Smooth muscle cell (in vitro differentiated cells): ENCODE data around the gene CD300LD. TPM values are rescaled to one million over a fixed set of nuclear protein-coding genes. Genes with fewer than 3 reads are reported as not detected.

ENCODE experiments used
- DNase-seq: peaks from one replicate; lab custom pipeline; 2025; ENCODE audit not compliant: unreplicated experiment; lab: John Stamatoyannopoulos, UW
- H2AFZ ChIP-seq: fragments of 200-600 bp; sonication (generic); 2 replicates; pipeline ENCODE4 v1.6.0; 2016; ENCODE audit warnings: antibody characterized with exemption, low read depth, mild to moderate bottlenecking
- H3F3A ChIP-seq: fragments of 200-600 bp; sonication (generic); 2 replicates; pipeline ENCODE4 v1.6.0; 2017; ENCODE audit warnings: antibody characterized with exemption, low read depth
- H3K27ac ChIP-seq: fragments of 200-600 bp; sonication (generic); 2 replicates; pipeline ENCODE4 v1.5.1; 2016; ENCODE audit warnings: low read depth, mild to moderate bottlenecking
- H3K27me3 ChIP-seq: fragments of 200-600 bp; sonication (generic); 2 replicates; pipeline ENCODE4 v1.6.1; 2016; ENCODE audit warnings: low read depth, mild to moderate bottlenecking
- H3K36me3 ChIP-seq: fragments of 200-600 bp; sonication (generic); 2 replicates; pipeline ENCODE4 v1.5.1; 2016; ENCODE audit warnings: low read depth
- H3K4me1 ChIP-seq: fragments of 200-600 bp; sonication (generic); 2 replicates; pipeline ENCODE4 v1.5.1; 2016; ENCODE audit warnings: low read depth
- H3K4me2 ChIP-seq: fragments of 200-600 bp; sonication (generic); 2 replicates; pipeline ENCODE4 v1.6.0; 2016; ENCODE audit warnings: mild to moderate bottlenecking
- H3K4me3 ChIP-seq: fragments of 200-600 bp; sonication (generic); 2 replicates; pipeline ENCODE4 v1.5.1; 2016; ENCODE audit warnings: mild to moderate bottlenecking
- H3K79me2 ChIP-seq: fragments of 200-600 bp; sonication (generic); 2 replicates; pipeline ENCODE4 v1.6.0; 2016; ENCODE audit warnings: low read depth, mild to moderate bottlenecking
- H3K9ac ChIP-seq: fragments of 200-600 bp; sonication (generic); 2 replicates; pipeline ENCODE4 v1.6.0; 2016; ENCODE audit warnings: low read depth
- H3K9me3 ChIP-seq: fragments of 200-600 bp; sonication (generic); replicated peaks from 2 replicates; pipeline ENCODE4 v1.5.1; 2016; ENCODE audit warnings: low read depth
- H4K20me1 ChIP-seq: fragments of 200-600 bp; sonication (generic); 2 replicates; pipeline ENCODE4 v1.6.0; 2016; ENCODE audit warnings: low read depth
- WGBS: methylation state at CpG from one replicate; pipeline ENCODE4 v1.1.7; 2016; ENCODE audit warnings: low lambda C conversion rate; 5-methylcytosine and 5-hydroxymethylcytosine counted together
- polyA plus RNA-seq: library from polyadenylated mRNA; unstranded; fragments of >200 nt; fragmentation: Nextera tagmentation; extraction: Ambion mirVana; gene quantifications from 2 replicates; pipeline ENCODE4 v1.2.1, GENCODE V29; 2016
- total RNA-seq: library from RNA; depleted of rRNA; stranded (reverse); fragments of >200 nt; gene quantifications from 2 replicates; pipeline ENCODE4 v1.2.3, GENCODE V29; 2014
- TF ChIP-seq, protein P1 (sequence below): fragments of 200-600 bp; sonication (generic); IDR thresholded peaks from 2 replicates; pipeline ENCODE4 v1.5.1; 2017; ENCODE audit warnings: borderline replicate concordance, mild to moderate bottlenecking, antibody characterized with exemption; ENCODE audit not compliant: insufficient read depth, poor library complexity, severe bottlenecking

CD300LD gene
- total and polyA plus RNA-seq, 2 experiments from 2014 or later: not detected

DNA sequence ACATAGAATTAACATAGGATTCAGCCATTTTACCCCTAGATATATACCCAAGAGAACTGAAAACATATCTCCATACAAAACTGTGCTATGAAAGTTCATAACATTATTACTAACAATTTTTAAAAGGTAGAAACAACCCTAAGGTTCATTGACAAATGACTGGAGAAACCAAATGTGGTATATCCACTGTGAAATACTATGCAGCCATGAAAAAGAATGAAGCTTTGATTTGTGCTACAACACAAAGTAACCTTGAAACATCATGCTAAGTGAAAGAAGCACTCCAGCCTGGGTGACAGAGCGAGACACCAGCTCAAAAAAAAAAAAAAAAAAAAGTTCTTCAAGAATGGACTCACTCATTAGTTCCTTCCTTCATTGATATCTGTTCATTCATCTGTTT is 580 bp downstream of the CD300LD start:
- no peak overlapping the region for H3K4me2 ChIP-seq

GRCh38 chr17:74585711-74586110 is 6.4 kb downstream of the CD300LD start:
- no peaks in the 10 kb centered on the region for H3K9me3 ChIP-seq
- no peaks in the 10 kb centered on the region for H3F3A ChIP-seq
- no peak overlapping the region for H2AFZ ChIP-seq
- no peak overlapping the region for H3K4me3 ChIP-seq
- TF ChIP-seq, protein P1, sequence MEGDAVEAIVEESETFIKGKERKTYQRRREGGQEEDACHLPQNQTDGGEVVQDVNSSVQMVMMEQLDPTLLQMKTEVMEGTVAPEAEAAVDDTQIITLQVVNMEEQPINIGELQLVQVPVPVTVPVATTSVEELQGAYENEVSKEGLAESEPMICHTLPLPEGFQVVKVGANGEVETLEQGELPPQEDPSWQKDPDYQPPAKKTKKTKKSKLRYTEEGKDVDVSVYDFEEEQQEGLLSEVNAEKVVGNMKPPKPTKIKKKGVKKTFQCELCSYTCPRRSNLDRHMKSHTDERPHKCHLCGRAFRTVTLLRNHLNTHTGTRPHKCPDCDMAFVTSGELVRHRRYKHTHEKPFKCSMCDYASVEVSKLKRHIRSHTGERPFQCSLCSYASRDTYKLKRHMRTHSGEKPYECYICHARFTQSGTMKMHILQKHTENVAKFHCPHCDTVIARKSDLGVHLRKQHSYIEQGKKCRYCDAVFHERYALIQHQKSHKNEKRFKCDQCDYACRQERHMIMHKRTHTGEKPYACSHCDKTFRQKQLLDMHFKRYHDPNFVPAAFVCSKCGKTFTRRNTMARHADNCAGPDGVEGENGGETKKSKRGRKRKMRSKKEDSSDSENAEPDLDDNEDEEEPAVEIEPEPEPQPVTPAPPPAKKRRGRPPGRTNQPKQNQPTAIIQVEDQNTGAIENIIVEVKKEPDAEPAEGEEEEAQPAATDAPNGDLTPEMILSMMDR: no peak
- H3K36me3 ChIP-seq: no peaks in the 10 kb centered on the region
- H3K27me3 ChIP-seq: no peaks in the 10 kb centered on the region
- H3K9ac ChIP-seq: no peak overlapping the region
- 90% methylated on average over 5 of the region's 5 CpGs for WGBS
- H3K79me2 ChIP-seq: no peaks in the 10 kb centered on the region
- no peak overlapping the region for H3K4me2 ChIP-seq
- H4K20me1 ChIP-seq: no peaks in the 10 kb centered on the region
- H3K4me1 ChIP-seq: no peaks in the 10 kb centered on the region
- H3K27ac ChIP-seq: no peak overlapping the region
- no peak for DNase-seq

More for the DNA sequence above, 580 bp downstream of the CD300LD start:
- Histone ChIP-seq H3K36me3 (no peaks in the 10 kb centered on the region), H3K4me3 (no peak overlapping the region), H3K27ac (no peak overlapping the region), H3K9ac (no peak overlapping the region), H2AFZ (no peak overlapping the region), H3K27me3 (no peaks in the 10 kb centered on the region), H3K4me1 (no peaks in the 10 kb centered on the region), H3K79me2 (no peaks in the 10 kb centered on the region), H3K9me3 (no peaks in the 10 kb centered on the region), H3F3A (no peaks in the 10 kb centered on the region), H4K20me1 (no peaks in the 10 kb centered on the region)
- WGBS: 95% methylated on average over 1 of the region's 1 CpG
- DNase-seq: no peak
- TF ChIP-seq, protein P1: no peak

- Histone ChIP-seq H3K4me3 (no peak overlapping the region), H3K4me2 (no peak overlapping the region), H2AFZ (no peak overlapping the region), H3K27ac (no peak overlapping the region), H3K9ac (no peak overlapping the region), H3K36me3 (no peaks in the 10 kb centered on the region), H3F3A (no peaks in the 10 kb centered on the region), H4K20me1 (no peaks in the 10 kb centered on the region), H3K27me3 (no peaks in the 10 kb centered on the region), H3K9me3 (no peaks in the 10 kb centered on the region), H3K4me1 (no peaks in the 10 kb centered on the region), H3K79me2 (no peaks in the 10 kb centered on the region)
- TF ChIP-seq, protein P1: no peak
- DNase-seq: no peak
- 89% methylated on average over 14 of the region's 14 CpGs for WGBS
These were observed 7.6 kb downstream of the CD300LD start for GRCh38 chr17:74584292-74585060.

- Histone ChIP-seq H3K4me1 (no peaks in the 10 kb centered on the region), H3K79me2 (no peaks in the 10 kb centered on the region), H3K27ac (no peak overlapping the region), H3K4me3 (no peak overlapping the region), H3K36me3 (no peaks in the 10 kb centered on the region), H3K9me3 (no peaks in the 10 kb centered on the region), H2AFZ (no peak overlapping the region), H3K4me2 (no peak overlapping the region), H3K9ac (no peak overlapping the region), H3F3A (no peaks in the 10 kb centered on the region), H4K20me1 (no peaks in the 10 kb centered on the region), H3K27me3 (no peaks in the 10 kb centered on the region)
- WGBS: 90% methylated on average over 10 of the region's 10 CpGs
- DNase-seq: no peak
- TF ChIP-seq, protein P1: no peak
These were observed 9.4 kb downstream of the CD300LD start for GRCh38 chr17:74582633-74583032.
